ENCODE results near the gene MDC1. TPM values are rescaled to one million over a fixed set of nuclear protein-coding genes. Genes with fewer than 3 reads are reported as not detected.
A peak's percentile ranks its signal among the peaks of the same experiment; 100 is the strongest.

The MDC1 gene
- total and polyA plus RNA-seq, 2 of the 13 experiments (the other 11 are each of a cell fraction or from before 2014, with no cell fraction given): 8.4 to 14.0 TPM

- no peak for TF ChIP-seq ZBTB34 (CRISPR knock-in tag; IDR thresholded peaks at IDR 0.05)
- TF ChIP-seq CEBPZ (IDR thresholded peaks at IDR 0.05; ENCODE audit: low read length): no peak
- 0 out of 2 replicates have a peak, but pooled peaks have one; percentile 77 for TF ChIP-seq ZNF616 (CRISPR knock-in tag; IDR thresholded peaks at IDR 0.05; ENCODE audit: low read depth)
- no peak for TF ChIP-seq MBD4 (IDR thresholded peaks at IDR 0.05; ENCODE audit: borderline replicate concordance, low read length)
- TF ChIP-seq ZFX (CRISPR knock-in tag; IDR thresholded peaks at IDR 0.05; ENCODE audit: low read depth): peak; percentile 87
- no peak for TF ChIP-seq ZBTB3 (CRISPR knock-in tag; IDR thresholded peaks at IDR 0.05; ENCODE audit: borderline replicate concordance, low read depth)
- peak; percentile 78 for TF ChIP-seq SALL1 (CRISPR knock-in tag; IDR thresholded peaks at IDR 0.05)
- TF ChIP-seq PAWR (CRISPR knock-in tag; IDR thresholded peaks at IDR 0.05; ENCODE audit: borderline replicate concordance): no peak
- 0 out of 2 replicates have a peak, but pooled peaks have one; percentile 11 for TF ChIP-seq ZNF235 (CRISPR knock-in tag; IDR thresholded peaks at IDR 0.05; ENCODE audit: borderline replicate concordance)
- TF ChIP-seq ZNF414 (CRISPR knock-in tag; IDR thresholded peaks at IDR 0.05): no peak
- no peak for TF ChIP-seq ZBTB40 (IDR thresholded peaks at IDR 0.05)
- TF ChIP-seq ZBTB40 (CRISPR knock-in tag; IDR thresholded peaks at IDR 0.05): peak; percentile 76
- TF ChIP-seq U2AF2 (IDR thresholded peaks at IDR 0.05; ENCODE audit: low read depth, low read length): no peak
Measured at GRCh38 chr6:30672445-30673253, 44.4 kb downstream of the MDC1 start, which contains the start of gene DHX16 (continued).

All from HepG2 (cell line).